Tibial nerve (tissue), 4 donors: ENCODE data around the gene FRMD4A. TPM values are rescaled to one million over a fixed set of nuclear protein-coding genes. Genes with fewer than 3 reads are reported as not detected.

Experiments
- small RNA-seq: library from RNA; depleted of rRNA; stranded (forward); fragments of <200 nt; gene quantifications from one replicate; pipeline ENCODE3, GENCODE V24; 2016
- total RNA-seq, 4 donors: library from RNA; depleted of rRNA; stranded (reverse); fragments of >200 nt; gene quantifications; one replicate each; pipeline ENCODE4 v1.1.0, GENCODE V29; 2016

FRMD4A gene
- total RNA-seq, 4 donors from 2014 or later, result 39.8 to 89.7 (median 53.9) TPM

Small RNAs within 50 kb of the gene (small RNA-seq; reads per million reads assigned to genes)
- not detected for gene RNA5SP301
